Measurements from ENCODE around the gene IFITM5.
"Not testable (repeated sequence)": the region's sequence is repeated elsewhere in the genome, so short reads cannot be mapped to it uniquely, and the experiment has no call there.

The IFITM5 gene

GRCh38 chr11:295351-296170 lies 3.8 kb downstream of the IFITM5 start:
- no peak for DNase-seq (ENCODE audit: low read depth, low spot score)

DNA sequence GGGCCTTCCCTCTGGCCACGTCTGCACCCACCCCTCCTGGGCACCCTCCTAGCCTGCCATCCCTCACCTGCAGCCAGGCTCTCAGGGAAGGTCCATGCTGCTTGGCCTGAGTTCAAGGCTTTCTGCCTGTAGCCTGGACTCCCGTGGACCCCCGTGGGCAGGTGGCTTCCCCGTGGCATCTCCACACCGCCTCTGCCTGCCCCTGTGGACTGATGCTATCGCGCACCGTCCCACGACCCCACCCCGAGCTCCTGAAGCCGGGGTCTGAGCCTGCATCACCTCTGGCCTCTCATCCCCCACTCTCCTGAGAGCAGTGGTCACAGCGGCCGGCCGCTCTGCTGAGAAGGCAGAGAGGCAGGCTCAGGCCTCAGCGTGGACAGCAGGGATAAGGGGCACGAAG lies 4.5 kb downstream of the IFITM5 start:
- DNase-seq (ENCODE audit: low read depth, low spot score): no peak

DNA sequence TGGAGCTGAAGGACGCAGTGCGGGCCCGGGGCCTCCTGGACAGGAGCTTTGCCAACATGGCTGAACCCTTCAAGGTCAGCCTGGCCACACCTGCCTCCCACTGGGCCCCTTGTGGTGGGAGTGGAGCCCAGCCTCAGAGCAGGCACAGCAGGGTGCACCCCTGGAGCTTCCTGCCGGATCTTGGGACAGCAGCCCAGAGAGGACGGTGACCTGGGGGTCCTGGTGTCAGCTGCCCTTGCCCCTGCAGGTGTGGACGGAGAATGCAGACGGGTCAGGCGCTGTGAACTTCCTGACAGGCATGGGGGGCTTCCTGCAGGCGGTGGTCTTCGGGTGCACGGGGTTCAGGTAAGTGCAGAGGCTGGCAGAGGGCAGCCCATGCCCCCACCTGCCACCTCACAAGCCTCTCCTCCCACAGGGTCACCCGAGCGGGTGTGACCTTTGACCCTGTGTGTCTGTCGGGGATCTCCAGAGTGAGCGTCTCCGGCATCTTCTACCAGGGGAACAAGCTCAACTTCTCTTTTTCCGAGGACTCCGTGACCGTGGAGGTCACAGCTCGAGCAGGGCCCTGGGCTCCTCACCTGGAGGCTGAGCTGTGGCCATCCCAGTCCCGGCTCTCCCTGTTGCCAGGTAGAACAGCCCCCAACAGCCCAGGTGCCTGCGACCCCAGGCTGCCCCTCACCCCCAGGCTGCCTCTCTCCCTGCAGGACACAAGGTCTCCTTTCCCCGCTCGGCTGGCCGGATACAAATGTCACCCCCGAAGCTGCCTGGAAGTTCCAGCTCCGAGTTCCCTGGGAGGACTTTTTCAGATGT lies 5.3 kb downstream of the IFITM5 start:
- DNase-seq (ENCODE audit: low read depth, low spot score): no peak

DNA sequence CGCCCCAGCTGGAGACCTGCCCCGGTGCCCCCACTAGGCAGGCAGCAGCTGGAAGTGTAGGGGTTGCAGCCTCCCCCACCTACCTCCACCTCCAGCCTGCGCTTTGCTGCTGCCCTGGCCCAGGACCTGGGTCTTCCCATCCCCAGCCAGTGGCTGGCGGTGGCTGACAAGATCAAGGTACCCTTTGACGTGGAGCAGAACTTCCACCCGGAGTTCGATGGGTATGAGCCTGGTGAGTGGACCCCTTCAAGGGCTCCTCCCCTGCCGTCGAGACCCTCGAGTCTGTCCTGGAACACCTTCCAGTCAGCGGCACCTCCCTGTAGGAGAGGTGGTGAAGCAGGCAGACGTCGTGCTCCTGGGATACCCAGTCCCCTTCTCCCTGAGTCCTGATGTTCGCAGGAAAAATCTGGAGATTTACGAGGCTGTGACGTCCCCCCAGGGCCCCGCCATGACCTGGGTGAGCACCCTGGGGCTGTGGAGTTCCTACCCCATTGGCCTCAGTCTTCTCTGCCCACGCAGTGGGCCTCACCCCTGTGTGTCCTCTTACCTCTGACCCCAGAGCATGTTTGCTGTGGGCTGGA lies 6.0 kb downstream of the IFITM5 start:
- no peak for DNase-seq (ENCODE audit: low read depth, low spot score)

DNA sequence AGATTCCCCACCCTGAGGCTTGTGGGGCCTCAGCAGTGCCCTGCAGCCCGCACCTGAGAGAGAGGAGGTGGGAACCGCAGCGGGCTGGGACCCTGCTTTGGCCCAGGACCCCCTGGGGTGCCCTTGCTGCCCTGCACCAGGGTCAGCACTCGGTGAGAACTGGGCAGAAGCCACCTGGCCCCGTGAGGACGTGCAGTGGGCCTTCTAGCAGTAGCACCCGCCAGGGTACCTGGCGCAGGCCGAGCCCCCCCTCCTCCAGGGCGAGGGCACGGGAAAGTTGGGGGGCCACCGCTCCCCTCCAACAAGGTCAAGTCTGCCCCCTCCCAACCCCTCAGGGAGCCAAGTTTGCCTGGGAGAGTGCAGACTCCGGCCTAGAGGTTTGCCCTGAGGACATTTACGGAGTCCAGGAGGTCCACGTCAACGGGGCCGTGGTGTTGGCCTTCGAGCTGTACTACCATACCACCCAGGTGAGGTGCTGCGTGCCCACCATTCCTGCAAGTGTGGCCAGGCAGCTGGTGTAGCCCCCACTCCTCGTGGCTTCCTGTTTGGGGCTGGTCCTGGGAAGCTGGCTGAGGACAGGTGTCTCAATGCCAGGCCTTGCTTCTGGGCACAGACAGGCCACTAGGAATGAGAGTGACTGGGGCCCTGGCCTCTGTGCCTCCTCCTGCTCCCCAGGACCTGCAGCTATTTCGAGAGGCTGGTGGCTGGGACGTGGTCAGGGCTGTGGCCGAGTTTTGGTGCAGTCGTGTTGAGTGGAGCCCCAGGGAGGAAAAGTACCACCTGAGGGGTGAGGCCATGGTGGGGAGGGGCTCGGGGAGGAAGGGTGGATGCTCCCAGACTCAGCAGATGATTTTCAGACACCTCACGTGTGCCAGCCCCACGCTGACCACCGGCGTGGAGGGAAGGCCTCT lies 6.9 kb downstream of the IFITM5 start:
- no peak for DNase-seq (ENCODE audit: low read depth, low spot score)

GRCh38 chr11:291281-292210 lies 7.8 kb downstream of the IFITM5 start:
- DNase-seq (ENCODE audit: low read depth, low spot score): no peak

DNA sequence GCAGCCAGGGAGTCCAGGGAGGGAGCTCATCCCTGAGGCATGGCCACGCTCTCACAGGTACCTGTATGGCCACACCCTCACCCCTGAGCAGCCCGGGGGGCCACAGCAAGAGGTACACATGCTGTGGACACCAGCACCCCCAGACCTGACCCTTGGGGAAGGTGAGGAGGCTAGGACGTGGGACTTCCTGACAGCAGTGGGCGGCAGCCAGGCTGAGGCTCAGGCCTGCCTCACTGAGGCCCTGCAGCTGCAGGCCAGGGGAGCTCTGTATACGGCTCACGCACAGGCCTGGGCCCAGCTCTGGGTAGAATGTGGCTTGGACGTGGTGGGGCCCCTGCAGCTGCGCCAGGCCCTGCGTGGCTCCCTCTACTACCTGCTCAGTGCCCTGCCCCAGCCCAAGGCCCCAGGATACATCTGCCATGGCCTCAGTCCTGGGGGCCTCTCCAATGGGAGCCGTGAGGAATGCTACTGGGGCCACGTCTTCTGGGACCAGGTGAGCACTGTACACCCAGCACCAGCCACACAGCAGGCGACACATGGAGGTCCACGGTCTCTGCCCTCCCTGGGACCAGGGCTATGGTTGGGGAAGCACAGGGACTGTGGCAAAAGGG lies 8.6 kb downstream of the IFITM5 start:
- no peak for DNase-seq (ENCODE audit: low read depth, low spot score)

DNA sequence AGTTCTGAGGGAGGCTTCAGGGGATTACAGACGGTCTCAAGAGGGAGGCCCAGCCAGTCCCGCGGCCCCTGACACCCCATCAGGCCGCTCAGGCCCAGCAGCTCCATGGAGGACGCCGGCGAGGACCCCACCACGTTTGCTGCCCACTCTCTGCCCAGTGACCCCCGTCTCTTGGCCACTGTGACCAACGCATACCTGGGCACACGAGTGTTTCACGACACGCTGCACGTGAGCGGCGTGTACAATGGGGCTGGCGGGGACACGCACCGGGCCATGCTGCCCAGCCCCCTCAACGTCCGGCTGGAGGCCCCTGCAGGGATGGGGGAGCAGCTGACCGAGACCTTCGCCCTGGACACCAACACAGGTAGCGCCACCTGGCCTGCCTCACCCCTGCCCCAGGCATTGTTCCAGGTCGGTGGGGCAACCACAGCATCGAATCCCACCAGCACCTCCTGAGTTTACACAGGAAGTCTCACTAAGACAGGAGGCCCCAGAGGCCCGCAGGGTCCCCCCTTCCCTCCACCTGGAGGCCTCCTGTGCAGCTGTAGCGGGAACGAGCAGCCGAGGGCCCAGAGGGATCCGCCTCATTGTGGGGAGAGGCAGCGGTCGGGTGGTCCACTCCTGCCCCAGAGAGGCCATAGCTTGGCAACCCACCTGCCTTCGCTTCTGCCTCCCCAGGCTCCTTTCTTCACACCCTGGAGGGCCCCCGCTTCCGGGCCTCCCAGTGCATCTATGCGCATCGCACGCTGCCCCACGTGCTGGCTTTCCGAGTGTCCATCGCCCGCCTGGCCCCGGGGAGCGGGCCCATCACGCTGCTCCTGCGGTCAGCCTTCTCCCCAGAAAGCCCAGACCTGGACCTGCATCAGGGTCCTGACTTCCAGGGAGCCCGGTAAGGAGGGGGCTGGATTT lies 9.4 kb downstream of the IFITM5 start:
- no peak for DNase-seq (ENCODE audit: low read depth, low spot score)

- DNase-seq (ENCODE audit: low read depth, low spot score): no peak
Measured at GRCh38 chr11:289398-289711, 10.0 kb downstream of the IFITM5 start.

DNA sequence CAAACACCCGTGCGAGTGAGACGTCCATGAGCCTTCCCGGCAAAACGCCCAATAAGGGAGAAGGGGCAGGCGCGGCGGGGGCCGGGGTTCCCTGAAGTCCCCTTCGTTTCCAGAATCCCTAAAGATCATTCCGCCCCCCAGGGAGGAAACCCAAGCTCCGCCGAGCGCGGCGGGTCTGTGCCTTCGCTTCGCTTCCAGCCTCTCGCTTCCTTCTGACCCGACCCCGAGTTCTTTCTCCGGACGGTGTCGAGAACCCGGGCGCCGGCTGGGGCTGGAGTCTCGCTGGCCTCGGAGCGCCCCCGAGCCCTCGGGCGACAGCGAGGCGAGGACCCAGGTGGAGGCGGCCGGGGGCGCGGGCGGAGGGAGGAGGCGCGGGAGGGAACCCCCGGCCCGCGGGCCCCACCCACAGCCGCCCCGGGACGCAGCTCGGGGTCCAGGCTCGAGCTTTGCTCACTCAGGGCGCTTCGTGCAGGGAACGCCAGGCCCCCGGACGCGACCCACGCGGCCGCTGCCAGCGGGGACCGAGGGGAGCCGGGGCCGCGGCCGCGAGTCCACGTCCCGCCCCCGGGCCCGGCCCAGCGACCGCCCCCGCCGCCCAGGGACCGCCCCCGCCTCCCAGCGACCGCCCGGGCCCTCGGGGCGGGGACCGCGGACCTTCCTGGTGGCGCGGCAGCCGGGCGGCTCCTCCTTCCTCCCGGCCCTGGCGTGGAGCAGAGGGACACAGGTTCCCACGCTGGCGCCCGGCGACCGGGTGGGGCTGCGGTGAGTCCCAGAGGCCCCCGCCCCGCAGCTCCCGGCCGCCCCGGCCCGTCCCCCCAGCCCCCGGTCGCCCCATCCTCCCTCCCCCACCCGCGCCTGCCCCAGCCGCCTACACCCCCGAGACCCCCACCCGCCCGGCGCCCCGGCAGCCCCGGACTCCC lies 10.6 kb downstream of the IFITM5 start, which contains the start of gene PGGHG:
Gene PGGHG, plus strand, starts transcription at position 649 of the 920 bp plus-strand sequence. CDS start 691 bp downstream, outside the sequence.
- DNase-seq (ENCODE audit: low read depth, low spot score): no peak

- no peak for DNase-seq (ENCODE audit: low read depth, low spot score)
Measured at GRCh38 chr11:287821-288477, 11.4 kb downstream of the IFITM5 start.

- not testable (repeated sequence) for DNase-seq (ENCODE audit: low read depth, low spot score)
Measured at GRCh38 chr11:286977-287820, 12.1 kb downstream of the IFITM5 start.

GRCh38 chr11:285894-286220 lies 13.5 kb downstream of the IFITM5 start:
- DNase-seq (ENCODE audit: low read depth, low spot score): no peak

- DNase-seq (ENCODE audit: low read depth, low spot score): no peak
Measured at GRCh38 chr11:285021-285893, 14.1 kb downstream of the IFITM5 start.
